HG02571 (cell line): ENCODE data around the gene MTG1.
"Not testable (repeated sequence)": the region's sequence is repeated elsewhere in the genome, so short reads cannot be mapped to it uniquely, and the experiment has no call there.

Source experiments
- ATAC-seq: cut with Tn5 transposase; IDR thresholded peaks from one replicate; pipeline ENCODE4 v1.9.1; 2021; ENCODE audit warnings: mild to moderate bottlenecking, moderate library complexity; ENCODE audit not compliant: unreplicated experiment

The MTG1 gene

GRCh38 chr10:133358925-133359310 lies 35.0 kb upstream of the MTG1 start:
- ATAC-seq, result no peak

GRCh38 chr10:133359554-133359971 lies 34.4 kb upstream of the MTG1 start:
- ATAC-seq, result no peak

GRCh38 chr10:133359972-133360610 lies 33.9 kb upstream of the MTG1 start:
- no peak for ATAC-seq

DNA sequence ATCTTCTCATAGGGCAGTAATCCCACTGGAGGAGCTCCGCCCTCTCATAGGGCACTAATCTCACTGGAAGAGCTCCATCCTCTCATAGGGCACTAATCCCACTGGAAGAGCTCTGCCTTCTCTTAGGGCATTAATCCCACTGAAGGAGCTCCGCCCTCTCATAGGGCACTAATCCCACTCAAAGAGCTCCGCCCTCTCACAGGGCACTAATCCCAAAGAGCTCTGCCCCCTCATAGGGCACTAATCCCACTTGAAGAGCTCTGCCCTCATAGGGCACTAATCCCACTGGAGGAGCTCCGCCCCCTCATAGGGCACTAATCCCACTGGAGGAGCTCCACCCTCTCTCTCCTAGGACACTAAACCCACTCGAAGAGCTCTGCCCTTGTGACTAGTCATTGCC lies 32.7 kb upstream of the MTG1 start:
- no peak for ATAC-seq

- ATAC-seq, result no peak
These were observed 32.0 kb upstream of the MTG1 start for GRCh38 chr10:133361773-133362441.

DNA sequence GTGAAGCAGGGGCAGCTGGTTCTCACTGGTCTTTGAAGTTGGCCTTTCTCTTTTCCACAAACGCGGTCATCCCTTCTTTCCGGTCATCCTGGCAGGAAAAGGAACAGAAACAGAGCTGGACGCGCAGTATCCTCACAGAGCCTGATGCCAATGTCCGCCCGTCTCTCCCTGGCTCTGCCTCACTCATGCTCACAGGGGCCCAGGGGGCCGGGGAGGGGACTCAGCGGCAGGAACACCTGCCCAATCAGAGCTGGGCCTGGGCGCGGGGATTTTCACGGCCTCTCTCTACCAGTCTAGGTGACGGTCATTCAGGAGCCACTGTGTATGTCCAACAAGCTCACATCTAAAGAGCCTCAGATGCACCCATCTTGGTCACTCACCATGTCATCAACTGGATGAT lies 31.1 kb upstream of the MTG1 start:
- no peak for ATAC-seq

DNA sequence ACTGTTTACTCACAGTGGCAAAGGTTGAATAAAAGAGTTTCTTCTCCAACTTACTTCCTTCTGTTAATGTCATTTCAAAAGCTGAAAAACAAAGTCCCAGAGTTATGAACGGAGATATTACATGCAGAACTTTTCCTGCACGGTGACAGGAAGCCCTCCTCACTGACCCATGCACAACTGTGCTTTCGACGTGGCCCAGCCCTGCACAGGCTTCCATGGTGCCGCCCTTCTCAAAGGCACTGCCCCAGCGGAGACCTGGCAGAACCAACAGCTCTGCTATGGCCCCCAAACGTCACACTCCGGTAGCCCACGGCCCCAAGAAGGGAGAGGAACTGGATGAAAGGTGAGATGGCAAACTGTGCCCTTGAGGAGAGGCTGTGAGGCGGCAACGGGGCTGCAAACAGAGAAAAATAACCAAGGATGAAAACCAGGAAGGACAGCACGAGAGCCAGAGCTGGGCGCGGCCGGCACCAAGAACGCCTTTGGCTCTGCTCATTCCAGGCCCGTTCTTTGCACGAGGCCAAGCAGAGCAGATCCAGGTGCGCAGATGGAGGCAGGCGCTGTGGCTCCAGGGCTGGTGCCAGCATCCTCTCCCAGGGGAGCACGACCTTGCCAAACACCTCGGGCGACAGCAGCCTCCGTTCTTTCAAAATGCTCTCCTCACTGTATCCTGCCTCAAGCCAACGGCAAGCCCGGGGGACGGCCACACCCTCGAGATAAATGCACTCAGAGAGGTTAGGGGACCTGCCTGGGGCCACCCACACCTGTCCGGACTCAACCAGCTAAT lies 29.1 kb upstream of the MTG1 start:
- ATAC-seq, result no peak

GRCh38 chr10:133365461-133366129 lies 28.4 kb upstream of the MTG1 start:
- ATAC-seq, result no peak

GRCh38 chr10:133366130-133366478 lies 27.9 kb upstream of the MTG1 start:
- no peak for ATAC-seq

DNA sequence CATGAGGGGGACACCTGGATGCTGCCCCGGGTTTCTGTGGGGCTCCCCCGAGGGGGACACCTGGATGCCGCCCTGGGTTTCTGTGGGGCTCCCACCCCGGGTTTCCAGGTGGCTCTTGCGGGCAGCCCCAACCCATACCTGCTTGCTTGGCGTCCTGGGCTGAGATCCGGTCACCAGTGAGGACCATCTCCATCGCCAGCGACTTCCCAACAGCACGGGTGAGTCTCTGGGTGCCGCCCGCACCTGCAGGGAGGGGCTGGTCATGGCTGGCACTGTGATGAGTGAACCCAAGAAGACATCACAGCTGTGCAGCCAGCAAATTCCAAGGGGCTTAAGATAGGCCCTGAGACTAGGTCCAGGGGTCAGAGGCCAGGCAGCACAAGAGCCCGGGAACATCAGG lies 27.2 kb upstream of the MTG1 start:
- ATAC-seq, result no peak

DNA sequence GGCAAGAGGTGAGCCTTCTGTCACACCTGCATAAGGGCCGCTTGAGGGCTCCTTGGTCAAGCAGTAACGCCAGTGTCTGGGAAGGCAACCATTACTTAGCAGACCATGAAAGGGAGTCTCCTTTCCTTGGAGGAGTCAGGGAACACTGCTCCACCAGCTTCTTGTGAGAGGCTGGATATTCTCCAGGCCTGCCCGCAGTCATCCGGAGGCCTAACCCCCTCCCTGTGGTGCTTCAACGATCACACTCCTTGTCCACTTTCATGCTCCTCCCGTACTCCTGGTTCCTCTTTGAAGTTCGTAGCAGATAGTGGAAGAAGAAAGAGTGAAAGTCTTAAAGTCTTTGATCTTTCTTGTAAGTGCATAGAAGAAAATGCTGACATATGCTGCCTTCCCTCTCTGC lies 26.5 kb upstream of the MTG1 start:
- ATAC-seq, result not testable (repeated sequence)

DNA sequence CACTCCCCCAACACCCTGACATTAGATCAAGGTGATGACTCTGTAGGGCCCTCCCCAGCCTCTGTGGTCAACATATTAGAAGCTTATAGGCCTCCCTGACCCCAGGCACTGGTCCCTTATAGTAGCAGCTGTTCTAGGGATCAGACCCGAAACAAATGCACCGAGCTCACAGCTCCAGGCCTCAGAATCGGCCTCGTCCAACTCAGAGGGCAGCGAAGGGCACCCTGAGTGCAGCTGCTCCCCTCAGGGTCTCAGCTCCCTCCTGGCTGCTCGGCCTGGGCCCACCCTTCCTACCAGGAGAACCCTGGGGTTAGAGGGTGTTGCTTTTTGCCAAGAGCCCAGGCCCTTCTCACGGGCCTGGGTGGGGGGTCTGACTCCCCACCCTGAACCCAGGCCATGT lies 25.8 kb upstream of the MTG1 start:
- no peak for ATAC-seq

GRCh38 chr10:133370030-133370786 lies 23.7 kb upstream of the MTG1 start:
- no peak for ATAC-seq

DNA sequence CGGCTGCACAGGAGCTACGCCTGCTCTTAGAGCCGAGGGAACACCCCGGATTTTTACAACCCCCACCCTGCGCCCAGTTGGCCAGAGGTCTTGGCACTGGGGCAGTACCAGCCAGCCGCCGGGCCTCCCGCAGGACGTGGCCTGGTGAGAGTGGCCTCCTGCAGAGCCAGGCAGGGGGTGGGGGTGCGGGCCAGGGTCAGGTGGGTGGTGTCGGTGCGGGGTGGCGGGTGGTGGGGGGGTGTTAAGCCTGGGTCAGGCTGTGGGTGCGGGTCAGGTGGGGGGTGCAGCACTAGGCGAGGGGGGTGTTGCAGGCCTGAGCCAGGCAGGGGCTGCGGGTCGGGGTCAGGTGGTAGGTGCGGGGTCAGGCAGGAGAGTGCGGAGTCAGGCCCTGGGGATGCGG lies 21.4 kb upstream of the MTG1 start:
- ATAC-seq, result no peak

DNA sequence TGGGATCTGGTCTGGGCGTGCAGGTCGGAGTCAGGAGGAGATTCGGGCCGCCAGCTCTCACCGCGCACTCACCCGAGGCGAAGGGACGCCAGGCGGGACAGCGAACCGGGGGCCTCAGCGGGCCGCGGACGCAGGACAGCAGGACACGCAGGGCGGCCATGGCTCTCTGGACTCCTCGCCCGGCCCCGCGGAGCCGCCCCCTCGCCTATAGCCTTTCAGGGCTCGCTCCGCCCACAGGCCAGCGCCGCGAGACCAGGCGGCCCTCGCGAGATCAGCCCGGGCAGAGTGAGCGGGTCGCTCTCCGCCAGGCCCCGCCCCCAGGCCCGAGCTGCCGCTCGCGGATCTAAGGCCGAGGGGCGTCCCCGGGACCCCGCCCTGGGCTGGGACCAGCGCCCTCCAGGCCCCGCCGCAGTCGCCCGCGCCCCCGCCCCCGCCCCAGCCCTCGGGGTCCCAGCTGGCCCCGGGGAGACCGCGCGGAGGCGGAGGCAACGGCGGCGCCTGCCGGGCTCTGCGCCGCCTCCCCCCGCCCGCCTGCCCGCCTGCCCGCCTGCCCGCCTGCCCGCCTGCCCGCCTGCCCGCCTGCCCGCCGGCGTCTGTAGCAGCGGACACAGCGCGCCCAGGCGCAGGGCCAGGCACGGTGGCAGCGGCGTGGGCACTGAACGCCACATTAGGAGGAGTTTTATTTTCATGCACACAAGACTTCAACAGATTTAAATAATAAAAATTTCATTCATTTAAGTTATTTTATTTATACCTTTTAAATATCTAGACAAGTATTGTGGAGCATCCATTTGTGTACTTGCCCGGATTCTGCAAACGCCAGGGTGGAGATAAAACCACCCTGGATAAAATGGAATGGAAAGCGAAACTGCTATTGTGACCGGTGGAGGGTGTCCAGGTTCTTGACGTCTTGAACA lies 20.5 kb upstream of the MTG1 start, which contains the start of gene ECHS1:
ECHS1 (minus strand) TSS at position 181 of the 917 bp plus-strand sequence; CDS start at position 160, 21 bp downstream.
- ATAC-seq, result peak; percentile 81

DNA sequence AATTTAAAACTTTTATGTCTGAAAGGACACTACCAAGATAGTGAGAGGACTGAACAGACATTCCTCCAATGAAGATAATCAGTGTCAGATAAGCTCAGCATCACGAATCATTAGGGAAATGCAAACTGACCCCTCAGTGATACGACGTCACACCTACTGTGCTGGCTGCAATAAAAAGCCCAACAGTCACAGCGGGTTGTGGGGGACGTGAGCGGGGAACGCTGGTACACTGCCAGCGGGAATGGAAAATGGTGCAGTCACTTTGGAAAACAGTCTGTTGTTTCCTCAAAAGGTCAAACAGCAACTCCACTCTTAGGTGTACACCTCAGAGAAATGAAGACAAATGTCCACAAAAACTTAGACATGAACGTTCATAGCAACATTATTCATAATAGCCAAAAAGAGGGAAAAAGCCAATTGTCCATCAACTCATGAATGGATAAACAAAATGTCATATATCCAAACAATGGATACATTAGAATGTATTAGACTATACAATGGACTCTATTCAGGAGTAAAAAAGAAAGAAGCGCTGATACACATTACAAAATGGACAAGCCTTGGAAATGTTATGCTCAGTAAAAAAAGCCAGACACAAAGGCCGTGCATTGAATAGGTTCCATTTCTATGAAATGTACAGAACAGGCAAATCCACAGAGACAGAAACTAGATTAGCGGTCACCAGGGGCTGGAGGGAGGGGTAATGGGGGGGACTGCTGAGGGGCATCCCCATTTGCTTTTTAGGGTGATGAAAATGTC lies 18.4 kb upstream of the MTG1 start:
- ATAC-seq, result no peak

GRCh38 chr10:133376183-133376582 lies 17.8 kb upstream of the MTG1 start:
- not testable (repeated sequence) for ATAC-seq

DNA sequence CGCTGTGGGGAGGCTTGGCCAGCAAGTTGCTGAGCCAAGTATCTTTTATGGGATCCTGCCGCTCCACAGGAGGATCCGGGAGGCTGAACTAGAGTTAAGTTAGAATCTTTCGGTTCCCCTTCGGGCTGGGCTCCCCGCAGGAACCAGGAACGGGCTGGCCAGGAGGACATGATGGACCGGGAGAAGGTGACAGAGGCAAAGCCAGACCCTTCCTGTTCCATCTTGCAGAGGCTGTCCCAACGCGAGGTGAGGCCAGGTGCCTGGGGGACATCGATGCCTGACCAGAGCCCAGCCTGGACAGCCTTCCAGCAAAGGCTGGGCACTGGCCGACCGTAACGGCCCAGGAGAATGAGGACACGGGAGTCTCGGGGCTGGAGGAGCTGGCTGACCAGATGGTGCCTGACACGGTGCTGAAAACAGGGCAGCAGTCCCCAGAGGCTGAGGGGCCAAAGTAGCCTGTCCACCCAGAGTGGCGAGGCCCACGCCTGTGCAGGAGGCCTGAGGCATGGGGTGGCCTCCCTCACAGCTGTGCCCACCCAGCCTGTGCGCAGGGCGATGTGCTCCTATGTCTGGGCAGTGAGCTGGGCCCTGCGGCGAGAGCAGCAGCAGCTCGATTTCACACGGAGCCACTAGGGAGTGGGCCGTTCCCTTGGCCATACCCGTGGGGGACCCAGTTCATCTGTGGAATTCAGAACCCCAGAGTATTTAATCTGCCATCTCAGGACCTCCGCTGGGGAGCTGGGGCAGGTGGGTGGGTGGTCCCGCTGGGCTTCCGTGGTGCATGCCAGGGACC lies 16.7 kb upstream of the MTG1 start:
- ATAC-seq, result no peak
